ENCODE data around the gene AFAP1L2. TPM values are rescaled to one million over a fixed set of nuclear protein-coding genes. Genes with fewer than 3 reads are reported as not detected.

Gene AFAP1L2
- polyA plus RNA-seq, 1 donor from 2014 or later: 0.88 TPM

- H3K9me3 ChIP-seq (ENCODE audit: low read length): no peaks in the 10 kb centered on the region
- TF ChIP-seq SMC3 (conservative IDR thresholded peaks at IDR 0.05; ENCODE audit: poor library complexity) (no peak), EZH2 (IDR thresholded peaks at IDR 0.05; ENCODE audit: borderline replicate concordance, insufficient read depth, low read length, poor library complexity, severe bottlenecking) (no peak), RAD21 (conservative IDR thresholded peaks at IDR 0.05) (no peak), EP300 (conservative IDR thresholded peaks at IDR 0.05; ENCODE audit: poor library complexity, severe bottlenecking) (no peak), TAF1 (IDR thresholded peaks at IDR 0.05; ENCODE audit: low read depth) (no peak), CTCF (IDR thresholded peaks at IDR 0.05; ENCODE audit: poor library complexity, severe bottlenecking) (no peak), REST (IDR thresholded peaks at IDR 0.05; ENCODE audit: borderline replicate concordance) (no peak), POLR2AphosphoS5 (IDR thresholded peaks at IDR 0.05) (no peak), MXI1 (conservative IDR thresholded peaks at IDR 0.05; ENCODE audit: poor library complexity, severe bottlenecking) (no peak)
- H2AFZ ChIP-seq (ENCODE audit: low read depth, low read length): no peak overlapping the region
- H3F3A ChIP-seq (ENCODE audit: insufficient read depth, low read length, poor library complexity, severe bottlenecking): no peaks in the 10 kb centered on the region
- no peaks in the 10 kb centered on the region for H4K20me1 ChIP-seq (ENCODE audit: insufficient read depth)
- H3K4me2 ChIP-seq (ENCODE audit: low read length): no peak overlapping the region
- H3K79me2 ChIP-seq (replicated peaks; ENCODE audit: insufficient read depth, low read length): no peaks in the 10 kb centered on the region
- no peak overlapping the region for H3K9ac ChIP-seq (ENCODE audit: low read length)
- H3K27me3 ChIP-seq (ENCODE audit: insufficient read depth, low read depth, low read length): no peaks in the 10 kb centered on the region
- H3K9me2 ChIP-seq (ENCODE audit: insufficient read depth, low read length): no peaks in the 10 kb centered on the region
- no peak overlapping the region for H3K27ac ChIP-seq (ENCODE audit: low read length)
- no peak overlapping the region for H3K4me3 ChIP-seq (ENCODE audit: low read length)
- no peaks in the 10 kb centered on the region for H3K36me3 ChIP-seq (ENCODE audit: insufficient read depth, low read length)
Measured at GRCh38 chr10:114367351-114368056, 36.8 kb downstream of the AFAP1L2 start.

- no peaks in the 10 kb centered on the region for H3F3A ChIP-seq (ENCODE audit: insufficient read depth, low read length, poor library complexity, severe bottlenecking)
- no peak for TF ChIP-seq MXI1 (conservative IDR thresholded peaks at IDR 0.05; ENCODE audit: poor library complexity, severe bottlenecking)
- no peak for TF ChIP-seq RAD21 (conservative IDR thresholded peaks at IDR 0.05)
- no peak for TF ChIP-seq SMC3 (conservative IDR thresholded peaks at IDR 0.05; ENCODE audit: poor library complexity)
- TF ChIP-seq EZH2 (IDR thresholded peaks at IDR 0.05; ENCODE audit: borderline replicate concordance, insufficient read depth, low read length, poor library complexity, severe bottlenecking): no peak
- no peak for TF ChIP-seq TAF1 (IDR thresholded peaks at IDR 0.05; ENCODE audit: low read depth)
- no peak for TF ChIP-seq EP300 (conservative IDR thresholded peaks at IDR 0.05; ENCODE audit: poor library complexity, severe bottlenecking)
- no peak for TF ChIP-seq POLR2AphosphoS5 (IDR thresholded peaks at IDR 0.05)
- TF ChIP-seq CTCF (IDR thresholded peaks at IDR 0.05; ENCODE audit: poor library complexity, severe bottlenecking): no peak
- no peaks in the 10 kb centered on the region for H3K36me3 ChIP-seq (ENCODE audit: insufficient read depth, low read length)
- H3K27ac ChIP-seq (ENCODE audit: low read length): no peak overlapping the region
- no peak overlapping the region for H3K4me3 ChIP-seq (ENCODE audit: low read length)
- no peaks in the 10 kb centered on the region for H3K27me3 ChIP-seq (ENCODE audit: insufficient read depth, low read depth, low read length)
- no peaks in the 10 kb centered on the region for H3K9me3 ChIP-seq (ENCODE audit: low read length)
- H3K9ac ChIP-seq (ENCODE audit: low read length): no peak overlapping the region
- H4K20me1 ChIP-seq (ENCODE audit: insufficient read depth): no peaks in the 10 kb centered on the region
- H3K9me2 ChIP-seq (ENCODE audit: insufficient read depth, low read length): no peaks in the 10 kb centered on the region
- H3K4me2 ChIP-seq (ENCODE audit: low read length): no peak overlapping the region
- no peak overlapping the region for H2AFZ ChIP-seq (ENCODE audit: low read depth, low read length)
- no peaks in the 10 kb centered on the region for H3K79me2 ChIP-seq (replicated peaks; ENCODE audit: insufficient read depth, low read length)
Measured at GRCh38 chr10:114364726-114365125, 39.6 kb downstream of the AFAP1L2 start.

Measured in neural cell (in vitro differentiated cells).